Activated CD8-positive, alpha-beta T cell treated with anti-CD3 and anti-CD28 coated beads for 36 hours (primary cell): ENCODE measurements around the gene ZNF358. TPM values are rescaled to one million over a fixed set of nuclear protein-coding genes. Genes with fewer than 3 reads are reported as not detected.

Experiments used
- ATAC-seq: fragments of 200-7000 bp; cut with Tn5 transposase; one replicate; pipeline ENCODE4 v1.10.0; 2021; ENCODE audit warnings: mild to moderate bottlenecking, moderate library complexity
- CTCF ChIA-PET: fragments of 350-600 bp; sonication (Branson Sonifier 250); formaldehyde crosslinking; loops from one replicate; lab custom pipeline; 2021; ENCODE audit warnings: antibody characterized with exemption; lab: Charles Lee
- POLR2A ChIA-PET: fragments of 350-600 bp; sonication (Branson Sonifier 250); formaldehyde crosslinking; loops from one replicate; lab custom pipeline; 2021; ENCODE audit warnings: antibody characterized with exemption; lab: Charles Lee
- DNase-seq: peaks from one replicate; pipeline ENCODE4 v3.0.0-alpha.2; 2020
- H3K27ac Mint-ChIP-seq: one replicate; pipeline ENCODE4 v1.8.0; 2021; ENCODE audit warnings: mild to moderate bottlenecking, mixed read lengths
- H3K27me3 Mint-ChIP-seq: one replicate; pipeline ENCODE4 v1.8.0; 2021; ENCODE audit warnings: mixed read lengths
- H3K36me3 Mint-ChIP-seq: one replicate; pipeline ENCODE4 v1.8.0; 2021; ENCODE audit warnings: low read depth, mixed read lengths
- H3K4me1 Mint-ChIP-seq: one replicate; pipeline ENCODE4 v1.8.0; 2021; ENCODE audit warnings: low read depth, mixed read lengths
- H3K4me3 Mint-ChIP-seq: one replicate; pipeline ENCODE4 v1.8.0; 2021; ENCODE audit warnings: mild to moderate bottlenecking, moderate library complexity, mixed read lengths
- H3K9me3 Mint-ChIP-seq: one replicate; pipeline ENCODE4 v1.8.0; 2021; ENCODE audit warnings: mixed read lengths
- CTCF ChIP-seq: fragments of 200-600 bp; IDR thresholded peaks from one replicate; pipeline ENCODE4 v1.8.0; 2022; ENCODE audit warnings: antibody characterized with exemption, mild to moderate bottlenecking
- intact Hi-C: fragments of 100-400 bp; cut with micrococcal nuclease; formaldehyde crosslinking; loops from one replicate; pipeline ENCODE4 v1.10.0; 2022
- total RNA-seq, 2 experiments: library from RNA; stranded (reverse); gene quantifications; one replicate each; pipeline ENCODE4 v1.2.3, GENCODE V29; 2021

ZNF358 gene
- total RNA-seq, 2 experiments from 2014 or later = 4.8 to 6.5 TPM

- ChIA-PET CTCF (interaction anchor here (3.5 kb wide), 1 partner anchor 47 kb away, joined by 16 read pairs; no protein-coding TSS in a partner anchor), POLR2A (interaction anchor here (0.9 to 3.7 kb wide), 7 partner anchors 9 to 106 kb away, joined by 3 to 44 read pairs (median 3); partner anchors contain the start of gene PNPLA6)
- no peak for TF ChIP-seq CTCF
- DNase-seq = no peak
- H3K9me3 Mint-ChIP-seq = no peaks in the 10 kb centered on the region
- ATAC-seq = no peak
- no peaks in the 10 kb centered on the region for H3K27me3 Mint-ChIP-seq
- H3K27ac Mint-ChIP-seq = peak overlapping the region; percentile 77
- peaks cover 8% of the 10 kb centered on the region for H3K4me1 Mint-ChIP-seq
- no peaks in the 10 kb centered on the region for H3K36me3 Mint-ChIP-seq
- H3K4me3 Mint-ChIP-seq = peak overlapping the region; percentile 72
- intact Hi-C loops = no loop called here
Observed at GRCh38 chr19:7521551-7522071, 5.7 kb downstream of the ZNF358 start.

GRCh38 chr19:7522072-7522922 is 6.4 kb downstream of the ZNF358 start, which contains the start of gene MCOLN1:
Gene MCOLN1, plus strand, starts transcription at chr19:7522624. Its CDS starts 127 bp downstream, at chr19:7522751.
- CTCF ChIA-PET = interaction anchor here (0.8 to 3.5 kb wide), 7 partner anchors 11 to 278 kb away, joined by 3 to 16 read pairs (median 4); partner anchors contain the start of gene PNPLA6
- Mint-ChIP-seq H3K27me3 (no peaks in the 10 kb centered on the region), H3K4me3 (peak within 1 kb of the TSS; percentile 72), H3K27ac (peak within 1 kb of the TSS; percentile 77), H3K4me1 (peaks cover 5% of the 10 kb centered on the region), H3K9me3 (no peaks in the 10 kb centered on the region), H3K36me3 (no peaks in the 10 kb centered on the region)
- intact Hi-C loops = no loop called here
- POLR2A ChIA-PET = interaction anchor here (0.9 to 3.7 kb wide), 7 partner anchors 10 to 105 kb away, joined by 3 to 44 read pairs (median 3); partner anchors contain the start of gene PNPLA6
- DNase-seq (peak; percentile 100), ATAC-seq (peak; percentile 98)
- TF ChIP-seq CTCF = no peak

- Mint-ChIP-seq H3K4me1 (peaks cover 5% of the 10 kb centered on the region), H3K9me3 (no peaks in the 10 kb centered on the region), H3K27me3 (no peaks in the 10 kb centered on the region), H3K4me3 (peak overlapping the region; percentile 72), H3K36me3 (no peaks in the 10 kb centered on the region), H3K27ac (no peak overlapping the region)
- no peak for TF ChIP-seq CTCF
- ChIA-PET POLR2A (interaction anchor here (1.0 to 3.7 kb wide), 5 partner anchors 11 to 104 kb away, joined by 3 to 44 read pairs (median 3); partner anchors contain the start of gene PNPLA6), CTCF (interaction anchor here (0.8 to 3.5 kb wide), 7 partner anchors 10 to 277 kb away, joined by 3 to 16 read pairs (median 4); partner anchors contain the start of gene PNPLA6)
- ATAC-seq (no peak), DNase-seq (no peak)
- intact Hi-C loops = no loop called here
Observed at GRCh38 chr19:7522923-7523667, 7.2 kb downstream of the ZNF358 start.

- Mint-ChIP-seq H3K4me1 (peaks cover 5% of the 10 kb centered on the region), H3K36me3 (peaks cover 2% of the 10 kb centered on the region), H3K9me3 (no peaks in the 10 kb centered on the region), H3K27me3 (no peaks in the 10 kb centered on the region), H3K4me3 (no peak overlapping the region), H3K27ac (no peak overlapping the region)
- no peak for DNase-seq
- CTCF ChIA-PET = interaction anchor here (1.0 kb wide), 1 partner anchor 423 kb away, joined by 3 read pairs; no protein-coding TSS in a partner anchor
- POLR2A ChIA-PET = interaction anchor here (1.4 to 3.7 kb wide), 3 partner anchors 9 to 36 kb away, joined by 4 to 44 read pairs (median 5); partner anchors contain the start of gene PNPLA6
- no peak for ATAC-seq
- no peak for TF ChIP-seq CTCF
- intact Hi-C loops = no loop called here
Observed at GRCh38 chr19:7524523-7524922, 8.6 kb downstream of the ZNF358 start.
